NCI-H1694 treated with DMSO at 0.1 percent for 48 hours (cell line): ENCODE data around the gene KRTAP5-5.

Experiments
- DNase-seq: peaks from one replicate; lab custom pipeline; 2025; lab: John Stamatoyannopoulos, UW

KRTAP5-5 gene

GRCh38 chr11:1679881-1680280 is 50.3 kb downstream of the KRTAP5-5 start:
- no peak for DNase-seq
